ENCODE results near the gene DNAJC27.

Gene DNAJC27

DNA sequence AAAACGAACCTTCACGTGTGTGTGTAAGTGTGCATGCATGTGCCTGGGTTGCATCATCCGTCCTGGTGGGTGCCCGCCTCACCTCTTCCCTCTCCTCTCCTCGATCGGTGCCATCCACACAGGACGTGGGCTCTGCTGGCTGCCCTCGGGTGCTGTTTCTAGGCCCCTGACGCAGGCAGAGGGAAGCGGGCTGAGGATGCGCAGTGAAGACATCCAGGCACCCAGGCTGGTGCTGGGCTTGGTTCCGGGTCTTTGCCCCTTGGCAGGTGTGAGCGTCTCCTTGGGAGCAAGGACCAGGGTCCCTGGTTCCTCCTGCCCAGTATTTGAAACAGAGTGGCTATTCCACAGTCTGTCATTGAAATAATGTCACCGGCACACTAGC, 45.5 kb downstream of the DNAJC27 start:
- no peak for DNase-seq (ENCODE audit: low read depth, low spot score)

DNA sequence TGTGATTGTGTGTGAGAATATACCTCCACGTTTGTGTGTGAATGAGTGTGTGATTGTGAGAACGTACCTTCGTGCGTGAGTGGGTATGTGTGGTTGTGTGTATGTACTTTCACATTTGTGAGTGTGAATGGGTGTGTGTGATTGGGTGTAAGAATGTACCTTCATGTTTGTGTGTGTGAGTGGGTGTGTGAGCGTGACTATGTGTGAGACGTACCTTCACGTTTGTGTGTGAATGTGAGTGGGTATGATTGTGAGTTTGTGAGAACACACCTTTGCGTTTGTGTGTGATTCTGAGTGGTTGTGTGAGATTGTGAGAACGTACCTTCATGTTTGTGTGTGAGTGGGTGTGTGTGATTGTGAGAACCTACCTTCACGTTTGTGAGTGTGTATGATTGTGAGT, 45.9 kb downstream of the DNAJC27 start:
- DNase-seq (ENCODE audit: low read depth, low spot score): no peak

DNA sequence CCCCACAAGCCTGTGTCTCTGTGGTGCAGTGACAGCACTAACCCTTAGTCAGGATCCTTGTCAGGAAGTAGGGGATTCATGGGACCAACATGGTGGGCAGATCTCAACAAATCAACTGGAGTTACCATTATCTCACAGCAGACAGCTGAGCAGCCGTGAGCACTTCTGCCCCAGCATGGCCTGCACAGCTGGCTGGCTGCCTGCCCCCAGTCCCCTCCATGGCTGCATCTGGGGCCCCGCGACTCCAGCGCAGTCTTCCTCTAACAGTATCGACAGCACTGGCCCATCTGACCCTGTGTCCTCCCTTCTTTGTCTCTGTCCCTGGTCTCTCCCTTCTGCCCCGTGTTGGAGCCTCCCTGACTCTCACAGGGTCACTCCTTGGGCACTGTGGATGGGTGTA, 47.0 kb downstream of the DNAJC27 start:
- DNase-seq (ENCODE audit: low read depth, low spot score): no peak

DNA sequence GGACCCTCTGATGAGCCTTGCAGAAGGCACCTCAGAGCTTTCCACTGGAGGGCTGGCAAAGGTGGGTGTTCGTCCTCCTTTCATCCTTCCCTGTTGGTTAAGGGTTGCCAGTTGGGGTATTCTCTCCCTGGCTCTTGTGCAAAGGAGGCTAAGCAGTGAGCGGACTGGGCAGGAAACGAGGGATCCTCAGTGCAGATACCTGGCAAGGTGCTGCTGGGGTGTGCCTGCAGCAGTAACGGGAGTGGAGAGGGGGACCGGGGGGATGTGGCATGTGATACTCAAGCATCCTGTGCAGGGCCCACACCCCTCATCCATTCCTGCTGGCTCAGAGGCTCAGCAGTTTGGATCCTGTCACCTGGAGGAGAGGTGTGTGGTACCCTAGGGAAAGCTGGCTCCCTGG, 47.5 kb downstream of the DNAJC27 start:
- no peak for DNase-seq (ENCODE audit: low read depth, low spot score)

DNA sequence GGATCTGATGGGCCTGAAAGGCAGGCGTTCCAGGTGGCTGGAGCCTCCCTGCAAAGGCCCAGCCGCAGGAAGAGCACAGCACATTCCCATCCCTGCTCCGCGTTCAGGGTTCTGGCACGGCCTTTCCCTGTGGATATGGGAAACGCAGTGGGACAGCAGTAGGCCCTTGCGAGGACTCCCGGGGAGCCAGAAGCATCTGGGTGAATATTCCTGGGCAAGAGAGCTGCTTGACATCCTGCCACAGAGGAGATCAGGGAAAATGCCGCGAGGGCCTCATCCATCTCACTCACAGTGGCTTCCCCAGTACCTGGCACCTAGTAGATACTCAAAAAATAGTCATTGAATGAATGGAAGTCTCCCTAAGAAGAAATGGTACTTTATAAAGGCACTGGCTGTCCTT, 48.6 kb downstream of the DNAJC27 start:
- DNase-seq (ENCODE audit: low read depth, low spot score): no peak

DNA sequence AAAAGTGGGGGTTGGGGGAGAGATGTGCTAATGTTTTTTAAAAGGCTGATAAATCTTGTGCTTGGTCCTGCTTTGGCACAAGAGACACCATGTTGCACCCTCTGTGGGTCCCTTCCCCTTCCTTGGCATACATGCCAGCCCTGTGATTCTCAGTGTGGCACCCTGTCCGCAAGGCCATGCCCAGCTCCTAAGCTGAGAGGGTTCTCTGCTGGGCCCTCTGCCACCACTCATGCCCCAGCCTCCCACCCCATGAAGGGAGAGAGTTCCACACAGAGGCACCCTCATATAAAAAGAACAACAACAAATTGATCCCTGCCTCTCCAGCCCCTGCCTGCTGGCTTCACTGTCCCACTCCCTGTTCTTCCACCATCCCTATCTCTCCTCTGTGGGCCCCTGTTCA, 49.2 kb downstream of the DNAJC27 start:
- no peak for DNase-seq (ENCODE audit: low read depth, low spot score)

DNA sequence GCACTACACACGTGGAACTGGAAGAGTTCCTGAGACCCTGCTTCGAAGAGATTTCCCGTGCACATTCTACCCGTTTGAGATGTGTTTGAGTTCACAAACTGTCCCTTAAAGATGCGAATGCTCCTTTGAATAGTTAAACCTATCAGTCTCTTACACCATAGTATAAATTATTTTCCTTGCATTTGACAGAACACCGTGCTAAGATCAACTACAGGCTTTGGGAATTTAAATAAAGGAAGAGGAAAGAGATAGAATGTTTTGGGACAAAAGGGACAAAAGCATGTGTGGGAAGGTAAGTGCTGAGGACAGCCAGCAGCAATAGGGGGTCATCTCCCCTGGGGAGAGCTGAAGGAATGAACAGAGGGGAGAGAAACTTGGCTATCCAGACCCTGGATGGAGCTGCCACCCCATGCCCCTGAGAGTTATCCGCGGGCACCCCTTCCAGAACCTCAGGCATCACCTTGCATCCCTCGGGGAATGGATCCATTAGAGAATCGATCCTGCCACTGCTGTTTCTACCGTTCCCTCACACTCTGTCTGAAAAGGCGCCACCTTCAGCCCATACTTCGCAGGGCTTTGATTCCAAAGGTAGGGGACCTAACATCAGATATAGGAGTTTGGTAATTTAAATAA, 50.8 kb downstream of the DNAJC27 start:
- no peak for DNase-seq (ENCODE audit: low read depth, low spot score)

DNA sequence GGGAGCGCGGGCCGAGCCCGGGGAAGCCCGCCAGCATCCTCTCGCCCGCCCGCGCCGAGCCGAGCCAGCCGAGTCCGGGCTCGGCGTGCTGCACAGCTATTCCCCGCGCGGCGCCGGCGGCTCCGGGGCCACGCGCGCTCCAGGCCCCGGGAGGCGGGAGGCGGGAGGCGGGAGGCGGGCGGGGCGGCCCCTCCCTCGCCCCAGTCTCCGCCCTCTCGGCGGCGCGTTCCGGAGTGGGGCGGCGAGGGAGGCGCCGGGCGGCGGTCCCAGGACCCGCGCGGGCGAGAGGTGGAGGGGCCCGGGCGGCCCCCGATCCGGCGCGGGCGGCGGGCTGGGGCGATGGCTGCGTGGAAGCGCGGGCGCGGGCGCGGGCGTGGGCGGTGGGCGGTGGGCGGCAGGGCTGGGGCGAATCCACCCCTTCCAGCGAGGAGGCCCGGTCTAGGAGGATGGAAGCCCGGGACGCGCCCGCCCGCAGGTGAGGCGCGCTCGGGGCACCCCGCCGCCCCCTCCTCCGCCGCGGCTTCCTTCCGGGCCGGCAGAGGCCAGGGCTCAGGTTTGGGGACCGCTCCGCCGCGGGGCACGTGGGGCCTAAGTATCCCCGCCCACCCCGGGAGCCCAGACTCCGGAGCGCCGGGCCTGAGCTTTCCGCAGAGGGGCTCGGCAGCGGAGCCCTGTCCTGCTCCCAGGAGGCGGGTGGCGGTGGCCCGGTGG, 51.5 kb downstream of the DNAJC27 start, which contains the start of gene ADCY3:
ADCY3 (minus strand) TSS at position 140 of the 711 bp plus-strand sequence. CDS start 1,250 bp downstream, outside the sequence.
- DNase-seq (ENCODE audit: low read depth, low spot score): no peak

DNA sequence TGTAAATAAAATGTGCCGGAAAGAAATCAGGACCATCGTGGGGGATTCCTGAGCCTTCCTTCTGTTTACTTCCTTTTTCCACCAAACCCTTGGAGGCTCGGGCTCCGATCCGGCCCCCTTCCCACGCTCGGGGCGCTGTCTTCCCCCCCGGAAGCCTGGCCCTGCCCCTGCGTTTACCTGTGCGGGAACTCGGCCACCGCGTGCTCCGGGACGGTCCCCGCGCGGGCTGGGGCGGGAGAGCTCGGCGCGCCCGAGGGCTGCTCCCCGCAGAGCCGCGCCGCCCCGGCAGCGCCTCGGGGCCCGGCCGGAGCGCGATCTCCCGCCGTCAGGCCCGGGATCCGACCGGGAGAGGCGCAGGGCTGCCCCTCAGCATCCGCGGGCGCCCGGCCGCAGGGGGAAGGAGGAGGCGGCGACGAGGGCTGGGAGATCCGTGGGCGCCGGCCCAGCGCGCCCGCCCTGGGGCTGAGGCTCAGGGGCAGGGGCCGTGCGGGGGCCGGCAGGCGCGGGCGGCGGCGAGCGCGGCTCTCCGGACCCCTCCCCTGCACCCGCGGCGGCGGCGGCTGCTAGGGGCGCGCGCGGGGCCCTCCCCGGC, 52.2 kb downstream of the DNAJC27 start:
- DNase-seq (ENCODE audit: low read depth, low spot score): no peak

DNA sequence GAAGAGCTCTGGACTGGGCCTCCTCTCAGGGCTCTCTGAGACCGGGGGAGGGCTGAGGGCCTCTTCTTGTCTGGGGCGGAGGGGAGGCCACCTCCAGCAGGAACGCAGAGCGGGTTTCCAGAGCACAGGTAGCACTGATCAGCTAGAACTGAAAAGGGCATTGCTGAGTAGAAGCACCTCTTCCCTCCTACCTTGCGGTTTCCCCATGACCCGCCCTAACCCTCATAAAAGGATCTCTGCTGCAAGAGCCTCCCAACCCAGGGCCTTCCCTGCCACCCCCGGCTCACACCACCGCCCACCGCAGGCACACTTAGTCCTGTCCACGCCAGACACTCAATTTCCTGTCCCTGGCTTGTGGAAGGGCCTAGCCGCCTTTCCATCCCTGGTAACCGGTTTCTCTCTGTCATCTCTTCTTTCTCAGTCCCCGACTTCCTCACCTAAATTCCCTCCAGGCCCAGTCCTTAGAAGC, 52.7 kb downstream of the DNAJC27 start:
- DNase-seq (ENCODE audit: low read depth, low spot score): no peak

DNA sequence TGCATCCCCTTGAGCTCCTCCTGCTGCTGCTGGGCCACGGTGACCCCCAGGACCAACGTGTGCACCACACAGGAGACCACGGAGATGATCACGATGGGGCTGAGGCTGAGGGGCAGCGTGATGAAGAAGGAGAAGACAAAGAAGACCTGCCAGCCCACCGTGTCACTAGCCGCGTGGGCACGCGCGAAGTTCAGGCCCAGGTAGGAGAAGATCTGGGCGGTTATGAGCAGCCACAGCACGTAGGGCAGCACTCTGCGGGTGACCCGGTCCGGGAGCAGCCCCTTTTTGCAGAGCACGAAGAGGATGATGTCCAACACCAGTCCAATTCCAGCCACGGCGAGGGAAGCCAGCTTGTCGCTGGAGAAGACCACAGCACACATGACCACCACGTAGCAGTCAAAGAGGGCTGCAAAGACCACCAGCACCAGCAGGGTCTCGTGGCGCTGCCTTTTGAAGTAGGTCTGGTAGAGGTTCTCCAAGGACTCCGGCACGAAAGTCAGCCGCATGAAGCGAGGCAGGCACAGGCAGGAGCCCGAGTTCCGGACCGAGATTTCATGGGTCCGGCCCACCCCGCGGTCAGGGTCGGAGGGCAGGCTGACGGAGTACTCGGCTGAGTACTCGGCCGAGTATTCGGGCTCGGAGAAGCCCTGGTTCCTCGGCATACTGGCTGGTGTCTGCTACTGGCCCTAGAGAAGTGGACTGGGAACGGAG, 53.3 kb downstream of the DNAJC27 start:
- DNase-seq (ENCODE audit: low read depth, low spot score): no peak

DNA sequence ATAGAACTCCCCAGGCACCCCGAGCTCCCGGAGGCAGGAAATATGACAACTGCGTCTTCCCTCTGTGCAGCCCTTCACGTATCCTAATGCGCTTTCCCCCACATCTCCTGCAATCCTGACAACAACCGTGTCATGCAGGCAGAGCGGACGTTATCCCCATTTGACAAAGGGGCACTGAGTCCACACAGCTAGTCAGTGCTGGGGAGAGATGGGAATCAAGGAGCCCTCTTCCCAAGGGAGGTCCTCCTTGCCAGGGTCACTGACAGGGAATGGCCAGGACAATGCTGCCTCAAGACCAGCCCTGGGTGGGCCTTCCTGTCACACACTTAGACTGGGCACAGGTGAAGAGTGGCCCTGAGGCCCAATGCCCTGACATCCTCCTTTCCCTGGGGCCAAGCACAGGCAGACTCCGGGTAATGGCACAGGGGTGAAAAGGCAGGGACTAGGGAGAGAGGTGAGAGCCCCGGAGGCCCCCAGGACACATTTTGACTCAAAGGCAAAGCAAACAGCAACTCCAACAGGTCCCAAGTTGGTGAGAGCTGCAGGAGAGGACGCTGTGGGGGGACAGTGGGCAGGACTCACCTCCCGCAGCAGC, 53.9 kb downstream of the DNAJC27 start:
- no peak for DNase-seq (ENCODE audit: low read depth, low spot score)

DNA sequence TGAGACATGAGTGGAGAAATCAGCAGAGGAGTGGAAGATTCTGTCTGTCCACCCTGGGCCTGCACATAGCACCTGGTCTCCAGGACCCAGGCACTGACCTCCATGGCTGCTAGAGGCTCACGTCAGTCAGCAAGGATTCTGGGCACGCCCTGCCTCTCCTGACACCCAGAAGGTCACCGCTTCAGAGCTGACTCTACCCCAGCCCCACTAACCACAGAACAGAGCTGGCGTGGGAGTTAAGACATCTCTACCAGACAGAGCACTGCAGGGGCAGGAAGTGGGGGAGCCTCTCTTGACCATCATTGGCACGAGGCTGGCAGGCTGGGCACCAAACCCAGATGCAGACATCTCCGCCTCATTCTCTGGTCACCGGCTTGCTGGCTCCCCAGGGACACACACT, 54.7 kb downstream of the DNAJC27 start:
- no peak for DNase-seq (ENCODE audit: low read depth, low spot score)

DNA sequence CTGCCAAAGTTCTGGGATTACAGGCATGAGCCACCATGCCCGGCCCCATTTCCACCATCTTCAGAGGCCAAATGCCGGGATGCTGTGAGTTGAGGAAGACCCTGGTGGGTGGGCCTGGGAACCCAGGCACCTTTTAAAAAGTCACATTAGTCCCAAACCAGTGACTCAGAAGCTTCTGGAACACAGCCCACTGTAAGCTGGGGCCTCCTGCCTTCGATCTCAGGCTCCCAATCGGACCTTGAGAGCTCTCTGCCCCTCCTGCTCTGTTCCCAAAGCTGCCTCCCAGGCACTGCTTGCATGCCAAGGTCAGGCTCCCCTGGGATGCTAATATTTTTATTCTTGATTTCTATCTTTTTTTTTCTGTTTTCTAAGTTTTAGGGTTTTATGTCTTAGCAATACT, 56.0 kb downstream of the DNAJC27 start:
- no peak for DNase-seq (ENCODE audit: low read depth, low spot score)

DNA sequence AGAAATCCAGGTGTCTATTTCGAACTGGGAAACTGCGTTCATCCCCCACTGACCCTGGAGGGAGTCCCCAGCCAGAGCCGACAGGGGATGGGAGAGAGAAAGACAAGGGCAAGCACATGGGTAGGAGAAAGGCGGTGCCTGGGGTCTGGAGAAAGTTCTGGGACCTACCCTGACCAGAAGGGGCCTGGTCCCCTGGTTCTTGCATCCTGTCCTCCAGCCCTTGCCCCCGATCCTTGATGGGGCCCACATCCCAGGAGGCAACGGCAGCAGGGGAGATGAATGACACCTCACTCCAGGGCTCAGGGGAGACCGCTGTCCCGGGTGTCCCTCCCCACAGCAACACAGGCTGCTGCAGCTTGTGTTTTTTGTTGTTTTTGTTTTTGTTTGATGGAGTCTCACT, 56.6 kb downstream of the DNAJC27 start:
- no peak for DNase-seq (ENCODE audit: low read depth, low spot score)

DNA sequence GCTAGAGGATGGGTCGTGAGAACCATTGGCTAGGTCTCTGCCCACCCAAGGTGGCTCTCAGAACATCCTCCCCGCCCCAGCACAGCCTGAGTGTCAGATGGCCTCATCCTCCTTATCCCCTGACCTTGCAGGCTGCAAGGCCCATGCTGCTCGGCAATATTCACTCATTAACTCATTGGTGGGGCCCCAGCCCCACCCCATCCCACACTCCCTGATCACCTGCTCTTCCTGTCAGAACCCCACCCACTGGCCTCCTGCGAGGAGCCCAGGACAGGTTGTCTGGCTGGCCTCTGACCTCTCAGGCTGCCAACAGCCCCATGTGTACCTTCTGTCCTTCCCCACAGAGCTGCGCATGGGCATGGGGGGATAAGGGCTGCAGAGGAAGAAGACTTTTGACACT, 57.0 kb downstream of the DNAJC27 start:
- no peak for DNase-seq (ENCODE audit: low read depth, low spot score)

DNA sequence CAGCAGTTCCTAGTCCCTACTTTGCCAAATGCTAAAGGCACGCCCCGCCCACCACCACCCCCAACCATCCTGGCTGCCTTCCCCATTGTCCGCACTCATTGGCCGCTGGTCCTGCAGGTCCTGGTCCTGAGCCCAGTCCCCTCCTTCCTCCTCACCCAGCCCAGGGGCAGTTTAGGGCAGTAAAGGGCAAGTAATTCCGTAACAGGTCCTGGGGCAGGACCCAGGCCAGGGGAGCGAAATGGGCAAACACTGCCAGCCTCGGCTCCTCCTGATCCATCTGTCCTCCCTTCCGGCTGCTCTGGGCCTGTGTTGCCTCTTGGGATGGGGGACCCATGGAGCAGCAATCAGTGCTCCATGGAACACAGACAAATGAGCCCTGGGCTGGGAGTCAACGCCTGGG, 57.8 kb downstream of the DNAJC27 start:
- no peak for DNase-seq (ENCODE audit: low read depth, low spot score)

DNA sequence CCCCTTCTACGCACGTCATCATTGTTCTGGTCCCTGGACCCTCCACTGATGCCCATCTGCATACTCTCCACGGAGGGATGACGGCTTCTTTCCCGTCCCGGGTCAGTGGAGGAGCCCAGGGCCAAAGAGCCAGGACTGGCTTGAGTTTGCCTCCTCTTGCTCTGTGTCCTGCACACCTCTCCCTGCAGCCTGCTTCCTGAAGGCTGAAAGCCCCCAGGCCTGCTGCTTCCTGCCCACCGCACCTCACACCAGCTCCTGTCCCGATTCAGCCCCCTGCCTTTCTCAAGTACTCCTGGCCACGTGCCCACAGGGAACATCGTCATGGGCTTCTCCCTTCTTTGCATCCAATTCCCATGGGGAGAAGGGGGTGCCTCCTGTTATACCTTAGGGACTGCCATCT, 58.8 kb downstream of the DNAJC27 start:
- DNase-seq (ENCODE audit: low read depth, low spot score): no peak

DNA sequence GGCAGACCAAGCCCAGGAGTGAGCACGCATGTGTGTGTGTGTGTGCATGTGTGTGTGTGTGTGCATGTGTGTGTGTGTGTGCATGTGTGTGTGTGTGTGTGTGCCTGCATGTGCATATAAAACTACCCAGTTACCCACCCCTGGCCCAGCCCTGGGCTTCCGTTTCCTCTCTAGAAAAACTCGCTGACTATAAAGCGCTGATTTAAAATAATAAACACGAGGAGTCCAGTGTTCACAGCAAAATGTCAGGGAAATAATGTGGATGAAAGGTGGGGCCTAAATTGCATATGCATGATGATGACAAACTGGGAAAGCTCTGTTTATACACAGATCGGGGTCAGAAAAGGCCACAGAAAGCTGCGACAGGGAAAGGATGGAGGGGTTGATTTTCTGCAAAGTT, 59.2 kb downstream of the DNAJC27 start:
- no peak for DNase-seq (ENCODE audit: low read depth, low spot score)

DNA sequence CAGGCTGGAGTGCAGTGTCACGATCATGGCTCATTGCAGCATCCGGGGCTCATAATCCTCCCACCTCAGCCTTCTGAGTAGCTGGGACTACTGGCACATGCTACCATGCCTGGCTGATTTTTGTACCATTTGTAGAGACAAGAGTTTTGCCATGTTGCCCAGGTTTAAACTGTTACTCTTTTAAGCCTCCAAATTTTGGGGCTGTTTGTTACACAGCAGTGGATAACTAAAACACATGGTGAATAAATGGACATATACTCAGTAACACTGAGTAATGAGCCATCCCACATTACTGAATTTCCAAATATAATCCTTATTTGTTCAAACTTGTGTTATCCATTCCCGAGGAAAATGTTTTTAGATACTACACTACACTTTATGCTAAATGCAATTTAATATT, 61.5 kb downstream of the DNAJC27 start:
- no peak for DNase-seq (ENCODE audit: low read depth, low spot score)

DNA sequence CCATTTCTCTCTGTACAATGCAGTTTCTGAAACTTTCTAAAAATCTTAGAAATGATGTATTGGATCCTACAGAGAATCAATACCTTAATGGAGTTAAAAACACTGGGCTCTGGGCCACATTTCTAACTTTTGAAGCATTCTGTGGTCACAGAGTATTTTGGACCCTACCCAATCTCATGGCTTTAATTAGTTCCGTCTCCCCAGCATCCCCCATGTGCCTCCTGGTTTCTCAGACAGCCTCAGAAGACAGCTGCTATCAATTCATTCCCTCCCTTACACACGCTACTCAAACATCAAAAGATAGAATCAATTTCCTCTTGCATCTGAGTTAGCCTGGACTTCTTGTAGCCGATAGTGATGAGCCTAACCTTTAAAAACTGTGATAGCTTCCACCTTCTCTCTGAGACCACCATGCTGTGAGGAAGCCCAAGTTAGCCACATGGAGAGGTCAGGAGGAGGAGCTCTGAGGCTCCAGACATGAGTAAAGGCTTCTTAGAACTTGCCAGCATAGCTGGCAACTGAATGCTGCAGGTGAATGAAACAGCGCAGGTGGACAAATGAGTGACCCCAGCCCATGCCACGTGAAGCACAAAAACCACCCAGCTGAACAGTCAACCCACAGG, 62.1 kb downstream of the DNAJC27 start:
- DNase-seq (ENCODE audit: low read depth, low spot score): no peak

DNA sequence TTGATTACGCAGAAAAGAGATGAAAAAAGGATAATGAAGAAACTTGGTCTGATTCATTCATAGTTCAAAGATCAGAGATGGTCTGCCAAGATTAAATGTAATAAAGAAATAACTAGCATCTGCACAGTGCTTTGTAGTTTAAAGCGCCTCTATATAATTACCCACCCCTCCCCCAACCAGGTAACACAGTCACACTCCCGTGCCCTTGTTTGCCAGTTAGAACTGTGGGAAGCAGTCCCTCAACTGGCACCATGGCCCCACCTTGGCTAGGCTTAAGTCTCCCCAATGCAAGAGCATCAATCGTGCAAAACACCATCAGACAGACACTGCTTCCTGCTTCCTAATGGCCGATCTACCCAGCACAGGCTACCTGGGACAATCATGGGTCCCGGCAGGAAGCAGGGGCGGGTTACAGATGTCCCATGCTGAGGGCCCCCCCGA, 63.3 kb downstream of the DNAJC27 start:
- no peak for DNase-seq (ENCODE audit: low read depth, low spot score)

Measured in iPS DF 19.7 (cell line).